ENCODE results near the gene NF1.

NF1 gene

DNA sequence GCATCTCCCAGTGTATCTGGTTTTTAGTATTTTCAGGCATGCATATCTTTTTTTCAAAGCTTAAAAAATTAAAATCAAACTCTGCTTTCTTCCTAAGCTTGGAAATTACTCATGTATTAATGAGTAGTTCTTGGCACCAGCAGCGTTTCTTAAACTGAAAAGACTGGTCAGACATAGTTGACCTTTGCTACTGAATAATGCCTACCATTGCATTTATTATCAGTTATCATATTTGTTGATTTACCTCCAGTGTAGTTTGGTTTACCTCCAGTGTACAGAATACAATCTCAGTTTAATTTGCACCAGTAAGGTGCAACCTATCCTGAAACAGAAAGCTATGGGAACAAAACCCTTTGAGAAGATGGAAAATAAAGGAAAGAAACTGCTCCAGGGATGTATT is 261.2 kb downstream of the NF1 start:
- DNase-seq (ENCODE audit: low read depth): no peak
- H3K4me3 ChIP-seq (ENCODE audit: low read length): no peak overlapping the region
- TF ChIP-seq, protein P1, sequence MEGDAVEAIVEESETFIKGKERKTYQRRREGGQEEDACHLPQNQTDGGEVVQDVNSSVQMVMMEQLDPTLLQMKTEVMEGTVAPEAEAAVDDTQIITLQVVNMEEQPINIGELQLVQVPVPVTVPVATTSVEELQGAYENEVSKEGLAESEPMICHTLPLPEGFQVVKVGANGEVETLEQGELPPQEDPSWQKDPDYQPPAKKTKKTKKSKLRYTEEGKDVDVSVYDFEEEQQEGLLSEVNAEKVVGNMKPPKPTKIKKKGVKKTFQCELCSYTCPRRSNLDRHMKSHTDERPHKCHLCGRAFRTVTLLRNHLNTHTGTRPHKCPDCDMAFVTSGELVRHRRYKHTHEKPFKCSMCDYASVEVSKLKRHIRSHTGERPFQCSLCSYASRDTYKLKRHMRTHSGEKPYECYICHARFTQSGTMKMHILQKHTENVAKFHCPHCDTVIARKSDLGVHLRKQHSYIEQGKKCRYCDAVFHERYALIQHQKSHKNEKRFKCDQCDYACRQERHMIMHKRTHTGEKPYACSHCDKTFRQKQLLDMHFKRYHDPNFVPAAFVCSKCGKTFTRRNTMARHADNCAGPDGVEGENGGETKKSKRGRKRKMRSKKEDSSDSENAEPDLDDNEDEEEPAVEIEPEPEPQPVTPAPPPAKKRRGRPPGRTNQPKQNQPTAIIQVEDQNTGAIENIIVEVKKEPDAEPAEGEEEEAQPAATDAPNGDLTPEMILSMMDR (IDR thresholded peaks at IDR 0.05; ENCODE audit: insufficient read depth, low read depth, low read length, missing control alignments): no peak

DNA sequence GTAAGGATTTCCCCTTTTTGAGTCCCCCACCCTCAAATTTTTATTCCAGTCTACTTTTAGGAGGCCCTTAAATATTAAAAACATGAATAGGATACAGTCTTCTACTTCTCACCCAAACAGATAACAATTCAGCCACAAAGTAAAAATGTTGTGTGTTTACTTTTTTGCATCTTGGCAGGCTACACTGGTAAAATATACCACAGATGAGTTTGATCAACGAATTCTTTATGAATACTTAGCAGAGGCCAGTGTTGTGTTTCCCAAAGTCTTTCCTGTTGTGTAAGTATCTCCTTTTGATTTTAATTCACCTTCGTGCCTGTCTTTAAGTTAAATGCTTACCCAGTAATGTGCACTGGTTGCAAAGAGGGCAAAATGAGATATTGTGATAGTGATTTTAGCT is 262.3 kb downstream of the NF1 start:
- H3K4me3 ChIP-seq (ENCODE audit: low read length): no peak overlapping the region
- no peak for DNase-seq (ENCODE audit: low read depth)
- TF ChIP-seq, protein P1 (IDR thresholded peaks at IDR 0.05; ENCODE audit: insufficient read depth, low read depth, low read length, missing control alignments): no peak

DNA sequence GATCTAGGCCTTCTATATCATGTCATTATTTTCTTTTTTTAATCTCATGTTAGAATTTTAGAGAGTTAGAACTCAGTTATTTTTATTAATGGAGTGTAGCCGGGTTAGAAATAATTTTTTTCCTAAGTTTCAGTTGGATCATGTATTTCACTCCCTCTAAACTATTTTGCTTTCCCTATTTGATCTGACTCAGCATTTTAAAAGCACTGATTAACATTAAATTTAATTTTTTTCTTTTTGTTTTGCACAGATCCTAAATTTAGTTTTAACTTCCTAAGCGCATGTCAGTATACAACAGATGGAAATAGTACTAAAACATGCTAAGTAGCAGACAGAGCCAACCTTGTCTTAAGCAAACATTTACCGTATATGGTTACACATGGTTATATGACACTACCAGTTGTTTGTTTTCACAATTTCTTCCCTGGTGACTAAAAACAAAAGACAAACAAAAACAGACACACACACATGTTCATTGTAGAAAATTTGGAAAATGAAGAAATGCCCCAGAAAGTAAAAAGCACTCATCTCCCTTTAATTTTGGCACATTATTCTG is 263.1 kb downstream of the NF1 start:
- no peak overlapping the region for H3K4me3 ChIP-seq (ENCODE audit: low read length)
- DNase-seq (ENCODE audit: low read depth): no peak
- TF ChIP-seq, protein P1 (IDR thresholded peaks at IDR 0.05; ENCODE audit: insufficient read depth, low read depth, low read length, missing control alignments): no peak

DNA sequence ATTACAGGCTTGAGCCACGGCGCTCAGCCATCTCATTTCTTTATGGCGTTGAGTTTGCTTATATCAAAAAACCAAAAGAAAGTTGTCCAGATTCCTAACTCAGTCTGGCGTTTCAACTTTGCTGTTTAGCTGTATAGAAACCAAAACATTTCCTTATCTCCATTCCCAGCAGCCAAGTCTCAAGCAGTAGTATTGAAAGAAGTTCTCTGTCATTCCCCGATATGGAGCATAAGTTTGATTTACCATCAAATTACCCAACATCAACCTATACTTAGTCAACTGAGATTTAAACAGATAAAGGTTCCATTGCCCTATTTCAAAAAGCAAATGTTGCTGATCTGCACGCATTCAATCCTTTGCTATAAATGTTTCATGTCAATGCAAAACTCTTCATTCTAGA is 269.2 kb downstream of the NF1 start:
- TF ChIP-seq, protein P1 (IDR thresholded peaks at IDR 0.05; ENCODE audit: insufficient read depth, low read depth, low read length, missing control alignments): no peak
- no peak overlapping the region for H3K4me3 ChIP-seq (ENCODE audit: low read length)
- no peak for DNase-seq (ENCODE audit: low read depth)

DNA sequence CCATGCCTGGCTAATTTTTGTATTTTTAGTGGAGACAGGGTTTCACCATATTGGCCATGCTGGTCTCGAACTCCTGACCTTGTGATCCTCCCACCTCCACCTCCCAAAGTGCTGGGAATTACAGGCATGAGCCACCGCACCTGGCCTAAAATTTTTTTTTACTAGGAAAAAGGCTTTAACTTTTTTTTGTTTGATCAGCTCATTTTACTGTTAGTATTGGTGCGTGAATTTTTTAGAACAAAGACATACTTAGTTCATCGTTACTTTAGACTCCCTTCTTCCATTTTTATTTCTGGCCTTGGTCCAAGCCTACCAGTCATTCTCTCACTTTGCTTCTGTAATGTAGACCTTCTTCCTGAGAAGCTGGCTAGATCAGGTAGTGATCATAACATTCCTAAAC is 271.3 kb downstream of the NF1 start:
- no peak overlapping the region for H3K4me3 ChIP-seq (ENCODE audit: low read length)
- DNase-seq (ENCODE audit: low read depth): no peak
- TF ChIP-seq, protein P1 (IDR thresholded peaks at IDR 0.05; ENCODE audit: insufficient read depth, low read depth, low read length, missing control alignments): no peak

DNA sequence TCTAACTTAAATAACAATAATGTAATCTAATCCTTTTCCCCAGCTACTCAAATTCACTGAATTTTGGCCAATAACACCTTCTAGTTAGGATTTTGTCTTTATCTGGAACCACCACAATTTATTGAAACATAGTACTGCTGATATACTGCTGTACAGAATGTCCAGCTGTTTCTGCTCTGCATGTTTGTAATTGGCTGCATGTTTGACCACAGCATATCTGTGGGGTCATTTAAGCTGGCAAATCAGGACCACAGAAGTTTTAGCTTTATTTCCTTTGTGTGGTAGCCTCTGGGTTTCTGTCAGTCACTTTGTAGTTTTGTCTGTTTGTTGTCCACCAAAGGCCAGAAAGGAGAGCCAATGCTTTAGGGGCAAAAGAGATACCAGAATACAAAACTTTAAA is 274.5 kb downstream of the NF1 start:
- DNase-seq (ENCODE audit: low read depth): no peak
- H3K4me3 ChIP-seq (ENCODE audit: low read length): no peak overlapping the region
- TF ChIP-seq, protein P1 (IDR thresholded peaks at IDR 0.05; ENCODE audit: insufficient read depth, low read depth, low read length, missing control alignments): no peak

DNA sequence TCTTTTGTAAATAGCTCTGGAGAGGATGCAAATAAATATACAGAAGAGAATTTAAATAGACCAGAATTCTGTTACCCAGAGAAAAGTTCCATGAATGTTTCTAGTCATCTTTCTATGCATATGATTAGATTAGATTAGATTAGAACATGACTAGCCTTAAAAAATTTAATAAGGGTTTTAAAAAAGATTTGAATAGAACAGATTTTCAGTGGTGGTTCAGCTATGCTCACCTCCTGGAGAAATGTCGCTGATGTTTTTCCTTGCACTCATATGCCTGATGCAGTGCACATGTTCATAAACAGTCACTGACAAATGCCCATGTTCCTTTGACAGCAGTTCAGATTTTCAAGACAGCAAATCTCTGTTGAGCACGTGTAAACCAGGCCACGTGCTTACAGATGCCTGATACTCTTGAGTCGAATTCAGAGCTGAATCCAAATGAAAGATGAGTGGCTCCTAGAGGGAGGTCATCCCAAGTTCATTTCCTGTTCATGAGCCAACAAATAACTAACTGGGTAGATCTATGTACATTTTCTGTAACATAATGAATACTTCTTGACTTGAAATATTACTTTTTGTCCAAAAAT is 276.8 kb downstream of the NF1 start:
- TF ChIP-seq, protein P1 (IDR thresholded peaks at IDR 0.05; ENCODE audit: insufficient read depth, low read depth, low read length, missing control alignments): no peak
- no peak for DNase-seq (ENCODE audit: low read depth)
- no peak overlapping the region for H3K4me3 ChIP-seq (ENCODE audit: low read length)

Data from epithelial cell of esophagus (primary cell).